Astrocyte of the spinal cord (primary cell): ENCODE data around the gene ATF6B.

ENCODE experiments used
- DNase-seq: peaks from one replicate; pipeline ENCODE4 v3.0.0; 2011; ENCODE audit warnings: low read depth, low spot score
- H3K4me3 ChIP-seq: 2 replicates; pipeline ENCODE4 v1.5.1; 2011; ENCODE audit warnings: low read depth, mild to moderate bottlenecking, low read length, moderate library complexity
- CTCF ChIP-seq: IDR thresholded peaks from 2 replicates; pipeline ENCODE4 v1.5.1; 2012; ENCODE audit warnings: low read depth, mild to moderate bottlenecking, low read length, inconsistent platforms
- in situ Hi-C: cut with HindIII; loops from 2 replicates; pipeline ENCODE4 v1.10.0; 2017; ENCODE audit warnings: low sequenced_read_pairs

The ATF6B gene

GRCh38 chr6:32096087-32096393, 32.0 kb downstream of the ATF6B start:
- in situ Hi-C loops = no loop called here
- H3K4me3 ChIP-seq = no peak overlapping the region
- no peak for DNase-seq
- TF ChIP-seq CTCF = no peak

- peak; percentile 6 for TF ChIP-seq CTCF
- H3K4me3 ChIP-seq = no peak overlapping the region
- no peak for DNase-seq
- in situ Hi-C loops = no loop called here
These were observed 32.5 kb downstream of the ATF6B start for GRCh38 chr6:32095338-32096086.

GRCh38 chr6:32092760-32093497, 35.1 kb downstream of the ATF6B start:
- TF ChIP-seq CTCF = no peak
- in situ Hi-C loops = no loop called here
- H3K4me3 ChIP-seq = no peak overlapping the region
- peak; percentile 54 for DNase-seq

- in situ Hi-C loops = no loop called here
- no peak for TF ChIP-seq CTCF
- no peak overlapping the region for H3K4me3 ChIP-seq
- no peak for DNase-seq
These were observed 38.8 kb downstream of the ATF6B start for GRCh38 chr6:32089082-32089828.

- no peak overlapping the region for H3K4me3 ChIP-seq
- in situ Hi-C loops = no loop called here
- DNase-seq = no peak
- no peak for TF ChIP-seq CTCF
These were observed 39.5 kb downstream of the ATF6B start for GRCh38 chr6:32088487-32089049.
